NCI-H748 (cell line): ENCODE results near the gene TEX29.

Experiments
- DNase-seq: peaks from one replicate; lab custom pipeline; 2025; ENCODE audit not compliant: unreplicated experiment; lab: John Stamatoyannopoulos, UW

TEX29 gene

GRCh38 chr13:111389621-111390521 is 69.4 kb downstream of the TEX29 start:
- no peak for DNase-seq

- no peak for DNase-seq
Measured at GRCh38 chr13:111390522-111391270, 70.3 kb downstream of the TEX29 start.

- no peak for DNase-seq
Measured at GRCh38 chr13:111392486-111392885, 72.0 kb downstream of the TEX29 start.

DNA sequence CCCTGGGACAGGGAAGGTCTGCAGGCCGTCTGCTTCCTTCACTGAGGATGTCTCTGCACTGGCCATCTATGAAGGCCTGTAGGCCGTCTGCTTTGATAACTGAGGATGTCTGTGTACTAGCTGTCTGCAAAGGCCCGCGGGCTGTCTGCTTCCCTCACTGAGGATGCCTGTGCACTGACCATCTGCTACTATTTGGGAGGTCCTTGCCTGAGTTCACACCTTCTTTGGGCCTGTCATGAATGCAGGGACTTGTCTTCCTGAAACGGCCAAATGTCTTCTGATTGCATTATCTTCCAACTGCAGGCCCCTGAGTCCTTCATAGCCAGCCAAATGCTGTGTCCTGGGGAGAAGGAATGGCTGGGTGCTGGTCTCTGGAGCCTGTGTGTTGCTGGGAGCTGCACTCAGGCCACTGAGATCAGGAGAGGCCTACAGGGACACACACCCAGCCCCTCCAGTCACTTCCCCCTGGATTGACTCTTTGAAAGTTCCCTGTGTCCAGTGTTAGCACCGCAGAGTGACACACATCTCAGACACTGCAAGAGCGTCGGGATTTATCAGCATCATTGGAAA is 72.9 kb downstream of the TEX29 start:
- DNase-seq = no peak
